H9 (cell line): ENCODE results near the gene DIAPH3. TPM values are rescaled to one million over a fixed set of nuclear protein-coding genes. Genes with fewer than 3 reads are reported as not detected.

ENCODE experiments used
- DNase-seq: peaks from one replicate; pipeline ENCODE4 v3.0.0-alpha.2; 2017
- H2AFZ ChIP-seq: one replicate; pipeline ENCODE4 v1.6.1; 2013; ENCODE audit warnings: mild to moderate bottlenecking, low read length, control low read depth, moderate library complexity
- H2AK5ac ChIP-seq: 2 replicates; pipeline ENCODE4 v1.6.1; 2013; ENCODE audit warnings: low read length, control low read depth, mixed read lengths; ENCODE audit not compliant: insufficient read length
- H2BK120ac ChIP-seq: one replicate; pipeline ENCODE4 v1.6.1; 2013; ENCODE audit warnings: low read depth, mild to moderate bottlenecking, low read length, control low read depth, inconsistent platforms; ENCODE audit not compliant: poor library complexity, severe bottlenecking
- H2BK12ac ChIP-seq: 2 replicates; pipeline ENCODE4 v1.6.1; 2013; ENCODE audit warnings: low read length, control low read depth, mixed read lengths, low read depth; ENCODE audit not compliant: insufficient read length
- H2BK15ac ChIP-seq: 2 replicates; pipeline ENCODE4 v1.6.1; 2013; ENCODE audit warnings: low read depth, low read length, control low read depth
- H2BK20ac ChIP-seq: one replicate; pipeline ENCODE4 v1.6.1; 2013; ENCODE audit warnings: low read depth, mild to moderate bottlenecking, low read length, control low read depth, inconsistent platforms; ENCODE audit not compliant: poor library complexity, severe bottlenecking
- H2BK5ac ChIP-seq: 2 replicates; pipeline ENCODE4 v1.6.1; 2013; ENCODE audit warnings: low read length, control low read depth, mixed read lengths; ENCODE audit not compliant: insufficient read length
- H3K14ac ChIP-seq: 2 replicates; pipeline ENCODE4 v1.6.1; 2013; ENCODE audit warnings: low read length, control low read depth; ENCODE audit not compliant: insufficient read depth
- H3K18ac ChIP-seq: 2 replicates; pipeline ENCODE4 v1.6.1; 2013; ENCODE audit warnings: low read depth, mild to moderate bottlenecking, mixed read lengths, low read length, control low read depth; ENCODE audit not compliant: insufficient read length
- H3K23ac ChIP-seq: 2 replicates; pipeline ENCODE4 v1.6.1; 2013; ENCODE audit warnings: low read length, control low read depth, mixed read lengths, low read depth; ENCODE audit not compliant: insufficient read length
- H3K23me2 ChIP-seq: 2 replicates; pipeline ENCODE4 v1.6.1; 2013; ENCODE audit warnings: low read depth, mild to moderate bottlenecking, mixed read lengths, low read length, control low read depth; ENCODE audit not compliant: insufficient read length, poor library complexity, severe bottlenecking
- H3K27ac ChIP-seq: 2 replicates; pipeline ENCODE4 v1.5.1; 2013; ENCODE audit warnings: low read length, control low read depth, mixed read lengths, low read depth; ENCODE audit not compliant: insufficient read length
- H3K27me3 ChIP-seq: 2 replicates; pipeline ENCODE4 v1.6.1; 2013; ENCODE audit warnings: low read length, control low read depth, inconsistent platforms; ENCODE audit not compliant: insufficient read depth
- H3K4ac ChIP-seq: 2 replicates; pipeline ENCODE4 v1.6.1; 2013; ENCODE audit warnings: low read depth, mild to moderate bottlenecking, control low read depth, inconsistent platforms, low read length, moderate library complexity
- H3K4me1 ChIP-seq: 2 replicates; pipeline ENCODE4 v1.6.1; 2013; ENCODE audit warnings: low read length, control low read depth, inconsistent platforms; ENCODE audit not compliant: insufficient read depth
- H3K4me2 ChIP-seq: 2 replicates; pipeline ENCODE4 v1.6.1; 2013; ENCODE audit warnings: low read length, control low read depth, mixed read lengths; ENCODE audit not compliant: insufficient read length, insufficient read depth
- H3K56ac ChIP-seq: 2 replicates; pipeline ENCODE4 v1.6.1; 2013; ENCODE audit warnings: low read depth, mild to moderate bottlenecking, mixed read lengths, low read length, control low read depth; ENCODE audit not compliant: insufficient read length
- H3K79me1 ChIP-seq: 2 replicates; pipeline ENCODE4 v1.6.1; 2013; ENCODE audit warnings: low read depth, mild to moderate bottlenecking, moderate library complexity, low read length, control low read depth, inconsistent platforms; ENCODE audit not compliant: insufficient read depth, poor library complexity, severe bottlenecking
- H3K79me2 ChIP-seq: 2 replicates; pipeline ENCODE4 v1.6.1; 2013; ENCODE audit warnings: low read length, control low read depth, inconsistent platforms; ENCODE audit not compliant: insufficient read depth
- H3K9ac ChIP-seq: 2 replicates; pipeline ENCODE4 v1.6.1; 2013; ENCODE audit warnings: low read length, control low read depth, mixed read lengths; ENCODE audit not compliant: insufficient read length; ENCODE audit errors: extremely low read depth
- H3K9me3 ChIP-seq: one replicate; pipeline ENCODE4 v1.6.1; 2013; ENCODE audit warnings: low read depth, low read length, inconsistent platforms; ENCODE audit not compliant: control insufficient read depth
- H3T11ph ChIP-seq: one replicate; pipeline ENCODE4 v1.6.1; 2013; ENCODE audit warnings: mild to moderate bottlenecking, low read length, control low read depth, inconsistent platforms
- H4K20me1 ChIP-seq: one replicate; pipeline ENCODE4 v1.6.1; 2013; ENCODE audit not compliant: control insufficient read depth, insufficient read length, insufficient read depth
- H4K5ac ChIP-seq: 2 replicates; pipeline ENCODE4 v1.6.1; 2013; ENCODE audit warnings: low read depth, mild to moderate bottlenecking, mixed read lengths, low read length, control low read depth; ENCODE audit not compliant: insufficient read length
- H4K8ac ChIP-seq: replicated peaks from 2 replicates; pipeline ENCODE4 v1.6.1; 2013; ENCODE audit warnings: low read length, control low read depth, mixed read lengths, low read depth; ENCODE audit not compliant: insufficient read length
- H4K91ac ChIP-seq: 2 replicates; pipeline ENCODE4 v1.6.1; 2013; ENCODE audit warnings: low read depth, mild to moderate bottlenecking, moderate library complexity, mixed read lengths, low read length, control low read depth; ENCODE audit not compliant: insufficient read length
- H3K27ac Mint-ChIP-seq, 3 experiments: 2 replicates in 2 of 3; 3 replicates in 1 of 3; pipeline ENCODE4 v1.8.0; 2020 to 2021; ENCODE audit warnings: mixed read lengths in 3 of 3, mild to moderate bottlenecking in 1 of 3, moderate library complexity in 1 of 3
- H3K27me3 Mint-ChIP-seq: 2 replicates; pipeline ENCODE4 v1.8.0; 2021; ENCODE audit warnings: low read depth, mild to moderate bottlenecking, moderate library complexity, mixed read lengths
- H3K36me3 Mint-ChIP-seq, 3 experiments: 2 replicates in 2 of 3; 3 replicates in 1 of 3; pipeline ENCODE4 v1.8.0; 2020 to 2021; ENCODE audit warnings: low read depth in 3 of 3, mixed read lengths in 3 of 3; ENCODE audit not compliant: insufficient read depth in 1 of 3
- H3K4me1 Mint-ChIP-seq, 2 experiments: 2 replicates each; pipeline ENCODE4 v1.8.0; 2020; ENCODE audit warnings: mixed read lengths in 2 of 2
- H3K4me3 Mint-ChIP-seq, 2 experiments: 2 replicates in 1 of 2; 3 replicates in 1 of 2; pipeline ENCODE4 v1.8.0; 2020 to 2021; ENCODE audit warnings: mild to moderate bottlenecking in 2 of 2, mixed read lengths in 2 of 2, moderate library complexity in 1 of 2
- H3K9me3 Mint-ChIP-seq, 2 experiments: 2 replicates in 1 of 2; 3 replicates in 1 of 2; pipeline ENCODE4 v1.8.0; 2020; ENCODE audit warnings: mild to moderate bottlenecking in 2 of 2, mixed read lengths in 2 of 2, moderate library complexity in 1 of 2
- CTCF ChIP-seq: fragments of 200-600 bp; sonication (generic); conservative IDR thresholded peaks from 3 replicates; pipeline ENCODE4 v1.8.0; 2021; ENCODE audit warnings: antibody characterized with exemption, mild to moderate bottlenecking
- WGBS: extraction: QIAGEN DNeasy Blood & Tissue Kit; methylation state at CpG from one replicate; pipeline ENCODE4 v1.1.7; 2013; ENCODE audit warnings: missing lambda C conversion rate, low lambda C conversion rate, mixed read lengths; ENCODE audit not compliant: insufficient read length; ENCODE audit errors: extremely low coverage; 5-methylcytosine and 5-hydroxymethylcytosine counted together
- total RNA-seq: library from RNA; stranded (reverse); gene quantifications from 2 replicates; pipeline ENCODE4 v1.2.1, GENCODE V29; 2021

DIAPH3 gene
- total RNA-seq, 1 experiment from 2014 or later: 23.1 TPM

DNA sequence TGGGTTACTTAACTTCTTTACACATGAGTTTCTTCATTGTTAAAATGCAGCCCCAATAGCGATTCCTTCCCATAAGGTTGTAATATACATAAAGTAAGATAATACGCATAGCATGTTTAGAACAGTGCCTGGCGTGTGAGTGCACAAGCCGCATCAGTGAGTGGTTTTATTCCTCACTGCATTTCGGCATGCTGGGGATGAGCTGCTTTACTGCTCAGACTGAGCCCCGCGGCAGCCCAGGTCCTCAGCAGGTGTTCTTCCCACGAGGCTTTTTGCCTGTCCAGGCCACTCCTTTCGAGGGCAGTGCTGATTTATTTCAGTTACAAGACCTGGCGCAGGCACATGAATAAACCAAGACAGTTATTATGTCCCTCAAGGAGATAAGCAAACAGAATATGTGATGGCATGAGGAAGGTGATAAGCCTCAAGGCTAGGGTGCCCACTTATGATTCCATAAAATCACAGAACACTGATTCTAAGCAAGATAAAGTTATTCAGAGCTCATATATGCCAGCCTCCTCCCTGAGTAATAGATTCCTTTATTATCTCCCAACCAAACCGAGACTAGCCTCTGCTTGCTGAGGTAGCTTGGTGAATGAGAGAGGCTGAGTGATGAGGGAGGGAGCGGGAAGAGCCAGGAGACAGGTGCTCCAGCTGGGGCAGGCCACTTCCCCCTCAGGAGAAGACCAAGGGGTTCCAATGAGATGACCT is 505.5 kb downstream of the DIAPH3 start:
- peaks cover 1 to 2% of the 10 kb centered on the region in 2 experiments; a peak in 2 of 5 replicates for H3K9me3 Mint-ChIP-seq

More for the DNA sequence above, 505.5 kb downstream of the DIAPH3 start:
- no peak overlapping the region for H2AK5ac ChIP-seq
- H4K5ac ChIP-seq: no peak overlapping the region
- peaks cover 1 to 2% (median 2%) of the 10 kb centered on the region in 3 experiments for H3K36me3 Mint-ChIP-seq
- H3K4me1 Mint-ChIP-seq: peaks cover 3 to 7% of the 10 kb centered on the region in 2 experiments; a peak in 3 of 4 replicates
- H3T11ph ChIP-seq: no peak overlapping the region
- no peak overlapping the region for H2BK5ac ChIP-seq
- no peaks in the 10 kb centered on the region for H3K23me2 ChIP-seq
- no peaks in the 10 kb centered on the region for H3K27me3 ChIP-seq
- H3K27ac Mint-ChIP-seq: no peak overlapping the region
- DNase-seq: no peak
- H3K79me2 ChIP-seq: no peaks in the 10 kb centered on the region
- H3K56ac ChIP-seq: no peak overlapping the region
- H3K4me3 Mint-ChIP-seq: no peak overlapping the region
- H3K9me3 ChIP-seq: no peaks in the 10 kb centered on the region
- H2BK20ac ChIP-seq: no peak overlapping the region
- TF ChIP-seq CTCF: no peak
- no peak overlapping the region for H3K23ac ChIP-seq
- H3K4me1 ChIP-seq: no peaks in the 10 kb centered on the region
- H3K18ac ChIP-seq: no peak overlapping the region
- no peaks in the 10 kb centered on the region for H4K20me1 ChIP-seq
- H3K4me2 ChIP-seq: no peak overlapping the region
- no peak overlapping the region for H3K14ac ChIP-seq
- no peak overlapping the region for H2BK15ac ChIP-seq
- WGBS: no CpG with 5 or more reads among the region's 12 CpGs
- H4K8ac ChIP-seq: no peak overlapping the region
- H2BK120ac ChIP-seq: no peak overlapping the region
- H2AFZ ChIP-seq: no peak overlapping the region
- no peak overlapping the region for H2BK12ac ChIP-seq
- H3K27ac ChIP-seq: no peak overlapping the region
- H3K9ac ChIP-seq: no peak overlapping the region
- H3K27me3 Mint-ChIP-seq: peaks cover 2% of the 10 kb centered on the region; the same call in 1 of the 2 replicates
- H3K4ac ChIP-seq: no peak overlapping the region
- no peak overlapping the region for H4K91ac ChIP-seq
- no peaks in the 10 kb centered on the region for H3K79me1 ChIP-seq
